ENCODE data around the gene MEAF6.
"Not testable (repeated sequence)": the region's sequence is repeated elsewhere in the genome, so short reads cannot be mapped to it uniquely, and the experiment has no call there.

DNA sequence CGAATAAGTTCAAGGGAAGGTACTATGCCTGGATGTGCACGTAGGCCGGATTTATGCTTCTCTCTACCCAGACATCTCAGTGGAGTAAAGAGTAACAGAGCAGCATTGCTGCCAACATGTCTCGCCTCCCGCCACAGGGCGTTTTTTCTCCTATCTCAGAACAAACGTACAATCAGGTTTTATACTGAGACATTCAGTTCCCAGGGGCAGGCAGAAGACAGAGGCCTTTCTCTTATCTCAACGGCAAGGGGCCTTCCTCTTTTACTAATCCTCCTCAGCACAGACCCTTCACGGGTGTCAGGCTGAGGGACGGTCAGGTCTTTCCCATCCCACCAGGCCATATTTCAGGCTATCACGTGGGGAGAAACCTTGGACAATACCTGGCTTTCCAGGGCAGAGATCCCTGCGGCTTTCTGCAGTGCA is 45.4 kb upstream of the MEAF6 start:
- TF ChIP-seq, protein P1, sequence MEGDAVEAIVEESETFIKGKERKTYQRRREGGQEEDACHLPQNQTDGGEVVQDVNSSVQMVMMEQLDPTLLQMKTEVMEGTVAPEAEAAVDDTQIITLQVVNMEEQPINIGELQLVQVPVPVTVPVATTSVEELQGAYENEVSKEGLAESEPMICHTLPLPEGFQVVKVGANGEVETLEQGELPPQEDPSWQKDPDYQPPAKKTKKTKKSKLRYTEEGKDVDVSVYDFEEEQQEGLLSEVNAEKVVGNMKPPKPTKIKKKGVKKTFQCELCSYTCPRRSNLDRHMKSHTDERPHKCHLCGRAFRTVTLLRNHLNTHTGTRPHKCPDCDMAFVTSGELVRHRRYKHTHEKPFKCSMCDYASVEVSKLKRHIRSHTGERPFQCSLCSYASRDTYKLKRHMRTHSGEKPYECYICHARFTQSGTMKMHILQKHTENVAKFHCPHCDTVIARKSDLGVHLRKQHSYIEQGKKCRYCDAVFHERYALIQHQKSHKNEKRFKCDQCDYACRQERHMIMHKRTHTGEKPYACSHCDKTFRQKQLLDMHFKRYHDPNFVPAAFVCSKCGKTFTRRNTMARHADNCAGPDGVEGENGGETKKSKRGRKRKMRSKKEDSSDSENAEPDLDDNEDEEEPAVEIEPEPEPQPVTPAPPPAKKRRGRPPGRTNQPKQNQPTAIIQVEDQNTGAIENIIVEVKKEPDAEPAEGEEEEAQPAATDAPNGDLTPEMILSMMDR (conservative IDR thresholded peaks at IDR 0.05 in 1 of 2, IDR thresholded peaks at IDR 0.05 in 1 of 2; ENCODE audit: extremely low read depth in 1 of 2, insufficient read depth in 1 of 2, low read depth in 1 of 2, low read length in 2 of 2) = not testable (repeated sequence)
- not testable (repeated sequence) for TF ChIP-seq EZH2 (IDR thresholded peaks at IDR 0.05; ENCODE audit: borderline replicate concordance, low read length)

Data from mammary epithelial cell (primary cell).